GM19023 (cell line): Measurements from ENCODE around the gene IRS1.

ENCODE experiments used
- ATAC-seq: cut with Tn5 transposase; IDR thresholded peaks from one replicate; pipeline ENCODE4 v1.9.1; 2021; ENCODE audit warnings: mild to moderate bottlenecking, moderate library complexity; ENCODE audit not compliant: unreplicated experiment

IRS1 gene

DNA sequence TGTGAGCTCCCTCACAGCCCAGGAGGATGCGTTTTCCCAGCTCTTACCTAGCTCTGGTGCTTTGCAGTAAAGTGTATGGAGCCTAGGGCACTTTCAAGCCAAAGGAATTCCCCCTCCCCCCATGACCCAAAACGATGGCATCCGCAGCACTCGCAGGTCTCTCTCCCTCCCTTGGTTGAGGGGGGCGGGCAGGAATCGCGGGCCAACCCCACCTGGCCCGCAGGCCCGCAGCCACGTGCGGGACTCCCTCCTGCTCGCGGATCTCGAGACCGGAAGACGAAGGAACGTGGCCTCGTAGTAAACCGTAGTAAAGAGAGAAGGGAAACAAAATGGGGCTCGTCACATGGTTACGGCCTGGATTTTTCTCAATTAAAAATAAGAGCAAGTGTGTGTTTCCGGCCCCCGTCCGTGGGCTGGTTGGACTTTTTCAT is 8.5 kb downstream of the IRS1 start:
- ATAC-seq, result peak; percentile 58

DNA sequence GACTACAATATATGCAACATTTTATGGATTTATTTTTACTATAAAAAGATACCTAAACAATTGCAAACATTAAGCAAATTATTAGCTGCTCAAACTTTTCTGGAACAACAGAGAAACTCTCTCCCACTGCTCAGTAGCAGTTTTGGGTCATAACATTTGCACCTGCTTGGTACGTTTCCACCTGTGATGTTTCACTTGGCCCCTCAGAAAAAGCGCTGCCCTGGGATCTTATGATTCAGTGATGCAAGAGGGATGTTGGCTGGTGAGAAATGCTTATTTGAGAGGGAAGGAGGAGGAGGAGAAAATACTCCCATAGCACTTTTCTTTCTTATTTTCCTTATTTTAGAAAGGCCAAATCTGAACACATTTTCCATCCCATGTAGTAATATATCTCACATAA is 9.2 kb downstream of the IRS1 start:
- ATAC-seq, result no peak

DNA sequence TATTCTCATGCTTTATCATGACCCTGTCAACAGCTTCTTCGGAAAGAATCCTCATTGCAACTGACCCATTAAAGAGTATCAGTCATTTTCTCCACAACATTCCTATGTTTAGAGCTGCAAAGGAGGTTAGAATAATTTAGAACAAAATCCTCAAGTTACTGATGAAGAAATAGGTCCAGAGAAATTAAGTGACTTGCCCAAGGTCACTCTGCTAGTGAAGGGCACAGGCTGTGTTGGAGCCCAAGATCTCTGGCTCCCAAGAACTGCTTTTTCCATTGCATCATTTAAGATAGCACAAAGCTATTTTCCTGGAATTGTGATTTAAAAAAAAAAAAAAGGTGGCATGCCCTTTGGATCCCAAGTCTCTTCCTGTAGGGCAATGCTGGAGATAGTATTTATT is 9.6 kb downstream of the IRS1 start:
- no peak for ATAC-seq

DNA sequence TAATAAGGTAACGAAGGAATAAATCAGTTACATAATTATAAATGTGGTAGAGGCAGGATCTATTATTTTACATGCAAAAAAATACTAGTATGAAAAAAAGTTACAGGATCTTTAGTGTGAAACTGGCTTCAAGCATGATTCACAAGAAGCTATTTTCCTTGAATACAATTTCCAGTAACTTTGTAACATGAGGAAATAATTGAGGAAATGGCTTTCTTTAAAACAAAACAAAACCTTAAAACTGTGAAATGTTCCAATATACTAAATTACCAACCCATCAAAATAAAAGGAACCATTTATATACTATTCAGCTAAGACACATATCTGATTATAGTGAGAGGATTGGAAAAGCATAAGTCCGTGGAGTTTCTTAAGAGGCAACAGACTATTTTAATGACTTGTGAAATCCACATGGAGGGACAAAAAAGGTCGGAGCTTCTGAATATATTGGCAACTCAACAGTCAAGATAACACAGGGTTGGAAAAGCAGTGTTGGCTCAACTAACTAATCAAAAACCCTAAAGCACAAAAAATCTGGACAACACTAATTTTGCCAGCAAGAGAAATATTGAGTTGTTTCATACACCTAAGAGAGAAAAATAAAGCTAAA is 10.6 kb downstream of the IRS1 start:
- ATAC-seq, result no peak

DNA sequence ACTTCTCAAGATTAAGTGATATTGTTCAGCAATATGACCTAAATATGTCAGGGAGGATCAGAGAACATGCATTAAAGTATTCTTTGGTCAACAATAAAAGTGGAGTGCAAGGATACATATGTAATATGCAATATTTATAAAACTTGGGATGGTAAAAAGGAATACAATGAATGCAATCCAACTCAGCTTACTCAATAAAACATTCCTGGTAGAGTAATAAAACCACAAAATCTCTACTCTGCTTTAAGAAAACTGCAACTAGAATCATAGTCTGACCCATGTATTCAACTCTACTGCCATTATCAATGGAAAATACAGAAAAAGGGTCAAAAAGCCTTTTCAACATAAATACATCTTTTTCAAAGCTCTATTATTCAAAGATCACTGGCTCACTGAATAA is 11.6 kb downstream of the IRS1 start:
- no peak for ATAC-seq

DNA sequence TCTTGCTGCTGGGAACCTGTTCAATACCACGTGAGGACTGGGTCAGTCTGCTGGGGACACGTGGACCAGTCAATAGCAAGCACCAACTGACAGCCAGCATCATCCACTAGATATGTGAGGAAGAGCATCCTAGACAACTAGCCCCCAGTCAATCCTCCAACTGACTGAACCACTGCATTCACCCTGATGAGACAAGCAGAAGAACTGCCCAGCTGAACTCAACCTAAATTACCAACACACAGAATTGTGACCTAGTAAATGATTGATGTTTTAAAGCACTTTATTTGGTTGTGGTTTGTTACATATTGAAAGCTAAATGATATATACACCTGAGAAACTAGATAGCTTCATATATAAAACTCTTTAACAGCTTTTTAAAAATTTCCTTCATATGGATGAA is 15.7 kb downstream of the IRS1 start:
- ATAC-seq, result no peak

DNA sequence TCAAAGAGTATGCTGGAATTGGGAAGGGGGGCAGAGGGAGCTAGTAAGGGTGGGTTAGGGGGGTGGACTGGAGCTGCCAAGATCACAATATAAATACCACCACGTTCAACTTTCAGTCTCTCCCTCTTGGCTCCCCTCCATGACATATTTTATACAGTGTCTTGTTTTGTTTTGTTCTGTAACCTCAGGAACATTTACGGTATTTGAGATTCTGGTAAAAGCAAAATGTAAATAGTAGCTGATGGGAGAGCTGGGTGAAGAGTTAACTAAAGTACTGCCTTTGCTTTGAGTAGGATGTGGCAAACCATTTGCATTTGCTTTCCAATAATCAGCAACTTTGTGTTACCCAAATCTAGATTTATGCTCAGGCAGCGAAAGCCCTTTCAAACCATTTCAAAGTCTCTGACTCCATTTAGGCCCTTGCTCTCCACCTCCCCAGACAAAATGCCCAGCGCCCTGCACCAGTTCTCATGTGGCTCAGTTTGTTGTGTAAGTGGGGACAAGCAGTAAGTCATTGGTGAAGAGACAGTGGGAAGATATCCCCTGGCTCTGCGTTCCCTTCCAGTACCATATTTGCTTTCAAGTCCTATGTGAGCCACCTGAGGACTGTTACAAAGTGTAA is 17.4 kb downstream of the IRS1 start:
- ATAC-seq, result no peak

DNA sequence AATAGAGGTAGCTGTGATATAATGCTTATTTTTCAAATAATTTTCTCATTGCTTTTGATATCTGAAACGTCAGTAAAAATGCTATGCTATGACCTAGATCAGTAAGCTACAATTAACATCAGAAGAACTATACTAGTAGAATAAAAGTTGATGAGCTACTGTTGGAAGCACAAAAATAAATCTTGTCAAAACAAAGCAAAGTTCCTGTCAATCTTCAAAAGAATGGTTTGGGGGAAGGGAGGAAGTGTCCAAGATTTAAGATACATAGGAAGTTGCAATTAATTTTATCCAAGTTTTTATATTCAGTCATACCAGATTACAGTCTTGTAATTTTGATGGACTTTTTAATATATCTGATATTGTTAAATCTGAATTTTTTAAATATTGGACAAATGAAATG is 19.2 kb downstream of the IRS1 start:
- ATAC-seq, result no peak

DNA sequence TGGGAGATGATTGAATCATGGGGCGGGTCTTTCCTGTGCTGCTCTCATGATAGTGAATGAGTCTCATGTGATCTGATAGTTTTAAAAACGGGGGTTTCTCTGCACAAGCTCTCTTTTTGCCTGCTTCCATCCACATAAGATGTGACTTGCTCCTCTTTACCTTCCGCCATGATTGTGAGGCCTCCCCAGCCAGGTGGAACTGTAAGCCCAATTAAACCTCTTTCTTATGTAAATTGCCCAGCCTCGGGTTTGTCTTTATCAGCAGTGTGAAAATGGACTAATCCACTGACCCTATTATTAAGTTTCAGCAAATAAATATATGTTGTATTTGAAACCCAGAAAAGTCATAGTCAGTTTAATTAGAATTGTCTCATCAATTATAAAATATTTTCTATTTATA is 22.0 kb downstream of the IRS1 start:
- ATAC-seq, result no peak

DNA sequence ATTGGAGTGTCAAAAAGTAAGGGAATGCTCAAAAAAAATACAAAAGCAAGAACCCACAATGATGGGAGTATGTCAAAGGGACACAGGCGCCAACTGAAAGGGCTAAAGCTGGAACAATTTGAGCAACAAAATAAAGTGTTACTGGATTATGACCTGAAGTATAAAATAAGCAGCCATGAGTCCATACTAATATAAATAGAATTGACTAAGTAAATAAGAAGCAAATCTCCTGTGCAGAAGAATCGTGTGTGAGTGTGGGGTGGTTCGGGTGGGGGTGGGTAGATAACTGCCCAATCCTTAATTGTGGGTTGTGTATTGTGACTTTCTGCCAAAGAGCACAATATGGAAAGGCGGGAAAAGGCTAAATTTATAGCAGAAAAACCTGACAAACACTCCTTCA is 23.5 kb downstream of the IRS1 start:
- ATAC-seq, result no peak

DNA sequence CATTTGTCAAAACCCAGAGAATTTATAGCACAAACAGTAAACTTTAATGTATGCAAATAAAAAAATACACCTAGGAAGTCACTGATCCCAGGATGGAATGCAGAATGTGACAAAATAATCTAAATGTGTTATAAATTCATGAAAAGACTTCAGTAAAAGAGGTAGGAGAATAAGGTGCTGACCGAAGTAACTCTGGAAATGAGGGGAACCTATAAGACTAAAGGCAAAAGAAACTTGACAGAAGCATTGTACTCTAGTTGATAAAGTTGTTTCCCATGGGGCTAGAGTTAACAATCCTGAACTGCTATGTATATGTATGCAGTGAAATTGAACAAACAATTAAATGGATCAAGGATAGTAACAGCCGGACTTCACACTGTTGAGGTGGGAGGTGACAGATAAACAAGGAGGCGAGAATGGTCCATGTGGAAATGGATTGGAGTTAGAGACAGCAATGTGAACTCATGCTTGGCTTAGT is 24.5 kb downstream of the IRS1 start:
- ATAC-seq, result no peak

DNA sequence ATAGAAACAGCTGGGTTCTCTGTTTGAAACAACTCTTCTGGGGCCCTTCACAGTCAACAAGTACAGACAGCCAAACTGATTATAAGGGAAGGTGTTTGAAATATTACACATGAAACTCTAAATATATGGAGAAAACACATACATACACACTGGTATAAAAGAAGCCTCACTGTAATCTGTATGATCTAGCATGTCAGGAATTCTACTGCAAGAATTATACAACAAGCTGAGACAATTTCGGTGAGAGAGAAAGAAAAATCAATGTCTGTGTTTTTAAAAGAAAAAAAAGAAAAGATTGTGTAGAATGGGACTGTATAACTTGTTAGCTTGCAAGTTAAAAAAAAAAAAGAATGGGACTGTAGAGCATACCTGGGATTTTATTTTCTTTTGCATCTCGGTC is 26.3 kb downstream of the IRS1 start:
- peak; percentile 26 for ATAC-seq

DNA sequence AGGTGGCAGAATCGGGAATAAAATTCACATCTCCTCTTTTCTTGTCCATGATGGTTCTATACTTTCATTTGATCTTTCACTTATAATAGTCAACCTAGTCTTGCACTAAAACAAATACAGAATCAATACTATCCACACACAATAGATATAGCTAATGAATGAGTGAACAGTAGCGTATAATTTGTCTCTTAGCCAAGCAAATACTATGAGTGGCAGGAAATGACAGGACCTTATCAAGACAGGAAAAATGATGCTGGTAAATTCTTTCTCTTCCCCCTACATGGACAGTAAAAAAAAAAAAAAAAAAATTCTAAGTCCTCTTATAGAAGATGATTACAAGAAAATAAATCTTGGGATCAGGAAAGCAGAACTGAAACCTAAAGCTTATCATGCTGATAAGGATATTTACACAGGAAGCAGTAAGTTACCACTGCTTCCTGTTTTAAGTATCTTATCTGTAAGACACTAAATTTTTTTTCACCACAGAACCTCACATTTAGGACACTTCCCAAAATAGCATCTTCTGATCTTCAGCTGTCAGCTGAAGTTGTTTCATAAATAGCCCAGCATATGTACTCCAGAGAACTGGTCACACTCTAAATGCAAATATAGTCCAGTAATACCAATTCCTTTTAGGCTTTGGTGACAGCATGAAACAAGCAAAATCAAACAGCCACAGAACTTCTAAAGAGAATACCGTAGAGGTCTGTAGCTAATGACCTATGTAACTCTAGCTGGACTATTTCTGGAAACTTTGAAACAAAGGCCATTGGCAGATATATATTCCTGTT is 27.0 kb downstream of the IRS1 start:
- peak; percentile 97 for ATAC-seq

DNA sequence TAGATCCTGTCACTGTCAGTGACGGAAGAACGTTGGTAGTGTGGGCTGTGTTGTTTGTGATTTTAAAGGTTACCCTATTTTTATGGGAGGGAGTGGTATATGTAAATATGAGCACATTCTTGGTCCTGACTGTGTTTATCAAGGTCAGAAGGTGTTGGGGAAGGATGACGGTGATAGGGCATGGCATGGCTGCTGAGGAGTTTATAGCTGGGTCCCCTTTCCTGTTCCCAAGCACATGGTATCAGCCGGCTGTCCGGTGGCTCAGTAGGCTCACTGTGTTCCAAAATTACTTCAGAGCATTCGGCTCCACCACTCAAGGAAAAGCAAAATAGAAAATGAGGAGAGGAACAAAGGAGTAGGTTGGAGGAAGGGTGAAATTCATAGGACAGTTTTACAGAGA is 28.6 kb downstream of the IRS1 start:
- no peak for ATAC-seq

DNA sequence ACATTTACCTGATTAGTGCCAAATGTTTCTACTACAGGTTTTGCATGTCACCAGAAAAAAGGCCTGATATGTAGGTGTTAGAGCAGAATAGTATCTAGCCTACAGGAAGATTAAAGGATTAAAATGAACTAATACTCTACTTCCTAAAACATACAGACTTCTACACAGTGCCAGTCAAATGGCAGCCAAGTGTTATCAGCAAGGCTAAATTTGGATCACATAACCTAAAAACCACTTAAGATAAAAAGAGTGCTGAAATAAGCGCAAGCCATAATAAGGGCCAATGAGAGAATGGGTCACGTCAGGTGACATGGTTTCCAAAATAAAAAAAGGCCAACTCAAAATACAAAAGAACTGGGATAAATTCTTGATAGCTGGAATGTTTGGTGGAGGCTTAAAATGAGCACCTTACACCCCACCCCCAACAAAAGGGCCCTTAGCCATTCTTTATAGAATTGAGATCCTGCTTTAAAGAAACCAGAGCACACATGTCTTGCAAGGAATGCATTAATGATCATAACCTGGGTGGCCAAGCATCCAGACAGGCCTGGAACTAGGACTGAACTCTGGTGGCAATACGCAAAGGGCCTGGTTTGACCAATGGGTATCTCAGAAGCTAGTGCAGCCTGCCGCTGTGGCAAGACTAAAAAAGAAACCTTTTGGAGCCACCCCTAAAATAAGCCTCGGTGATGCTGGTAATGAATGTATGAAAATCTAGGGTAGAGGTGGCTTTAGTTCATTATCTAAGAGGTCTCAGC is 32.4 kb downstream of the IRS1 start:
- no peak for ATAC-seq

DNA sequence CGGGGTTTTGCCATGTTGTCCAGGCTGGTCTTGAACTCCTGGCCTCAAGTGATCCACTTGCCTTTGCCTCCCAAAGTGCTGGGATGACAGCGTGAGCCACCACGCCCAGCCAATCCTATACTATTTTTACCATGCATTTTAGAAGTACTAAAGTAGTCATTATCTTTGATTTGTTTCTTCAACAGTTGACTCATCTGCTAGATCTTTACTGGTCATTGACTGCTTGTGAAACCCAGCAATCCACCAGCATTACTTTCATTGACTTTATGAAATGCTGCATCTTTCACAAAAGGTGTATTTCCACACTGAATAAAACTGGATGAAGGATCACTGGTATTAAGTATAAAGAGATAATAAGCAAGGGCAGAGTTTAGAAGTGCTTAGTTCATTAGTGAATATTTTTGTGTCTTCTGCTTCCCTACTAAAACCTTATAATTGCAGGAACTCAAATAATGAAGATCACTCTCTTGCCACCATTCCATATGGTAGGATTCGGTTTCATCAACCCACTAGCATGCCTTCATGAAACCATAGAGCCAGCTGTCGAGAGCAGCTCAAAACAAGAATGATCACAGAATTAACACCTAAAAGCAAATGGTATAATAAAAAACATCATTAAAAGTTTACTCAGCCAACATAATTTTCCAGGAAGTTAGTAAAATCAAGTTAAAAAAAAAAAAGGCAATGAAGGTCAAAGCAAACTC is 33.1 kb downstream of the IRS1 start:
- ATAC-seq, result no peak

DNA sequence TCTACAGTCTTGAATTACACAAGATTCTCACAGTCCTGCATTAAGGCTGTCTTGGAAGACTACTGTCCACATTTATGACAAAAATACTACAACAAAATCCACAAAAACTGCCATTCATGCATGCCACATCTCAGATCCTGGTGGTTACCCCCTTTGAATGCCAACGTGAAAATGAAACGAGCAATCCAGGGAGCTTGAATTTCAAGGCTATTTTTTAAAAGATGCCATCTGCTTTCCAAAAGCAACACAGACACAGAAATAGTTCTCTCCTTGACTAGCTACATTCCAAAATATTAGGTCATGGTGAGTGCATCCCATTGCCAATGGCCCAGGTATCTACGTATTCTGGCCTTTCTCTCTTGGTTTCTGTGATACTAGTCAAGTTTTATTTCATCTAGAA is 36.3 kb downstream of the IRS1 start:
- no peak for ATAC-seq

DNA sequence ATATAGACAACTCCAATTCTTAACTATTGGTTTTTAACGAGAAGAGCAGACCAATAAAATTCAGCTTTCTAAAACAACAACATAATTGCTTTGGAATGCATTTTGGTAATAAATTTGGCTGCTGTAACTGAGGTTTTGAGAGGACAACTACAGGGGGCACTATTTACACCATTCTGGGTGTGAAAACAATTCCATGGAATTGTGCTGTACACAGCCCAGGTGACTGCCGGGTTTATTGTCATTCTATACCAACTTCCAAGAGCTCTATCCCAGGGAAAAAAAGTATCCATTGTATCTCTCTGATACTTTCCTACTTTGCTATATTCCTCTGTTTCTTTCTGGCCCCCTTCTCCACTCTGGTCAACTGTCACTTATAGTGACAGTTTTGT is 38.4 kb downstream of the IRS1 start:
- no peak for ATAC-seq

DNA sequence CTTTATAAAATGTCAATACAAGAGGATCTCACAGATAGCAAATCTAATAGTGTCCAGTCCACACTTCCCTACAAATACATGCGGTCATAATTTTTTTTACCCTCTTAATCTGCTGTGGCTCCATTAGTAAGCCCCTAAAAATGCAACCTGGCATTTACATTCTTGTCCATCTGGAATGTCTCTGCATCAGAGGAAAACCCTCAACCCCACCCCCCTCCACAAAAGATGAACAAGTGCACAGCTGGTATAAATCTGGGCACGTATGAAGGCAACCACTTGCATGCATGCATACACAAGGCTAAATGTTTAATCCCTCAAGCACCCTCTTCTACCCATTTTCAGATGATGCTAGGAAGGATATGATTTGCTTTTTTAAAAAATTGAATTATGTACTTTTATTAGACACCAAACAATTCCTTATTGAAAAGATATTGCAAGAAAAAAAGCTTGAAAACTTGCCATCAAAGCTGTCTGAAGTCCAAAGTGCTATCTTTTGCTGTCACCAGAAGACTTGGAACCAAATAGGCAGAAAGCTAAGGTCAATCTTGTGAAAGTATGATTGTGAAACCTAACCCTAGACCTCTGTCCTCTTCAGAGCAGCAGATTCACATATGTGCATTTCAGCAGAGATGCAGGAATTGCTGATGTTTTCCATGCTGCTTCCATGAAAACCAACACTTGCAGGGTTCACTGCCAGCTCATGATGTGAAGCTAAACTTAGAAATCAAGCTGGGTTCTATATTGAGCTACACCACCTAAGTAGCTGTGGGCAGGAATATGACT is 39.0 kb downstream of the IRS1 start:
- ATAC-seq, result no peak

DNA sequence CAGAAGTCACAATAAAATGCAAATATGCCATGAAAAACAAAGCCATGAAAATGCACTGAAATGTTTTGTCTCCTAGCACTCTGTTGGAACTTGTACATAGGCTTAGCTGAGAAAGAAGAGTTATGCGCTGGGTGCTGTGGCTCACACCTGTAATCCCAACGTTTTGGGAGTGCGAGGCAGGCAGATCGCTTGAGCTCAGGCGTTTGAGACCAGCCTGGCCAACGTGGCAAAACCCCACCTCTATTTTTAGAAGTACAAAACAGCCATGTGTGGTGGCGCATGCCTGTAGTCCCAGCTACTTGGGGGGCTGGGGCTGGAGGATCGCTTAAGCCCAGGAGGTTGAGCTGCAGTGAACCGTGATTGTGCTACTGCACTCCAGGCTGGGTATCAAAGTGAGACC is 39.9 kb downstream of the IRS1 start:
- ATAC-seq, result no peak
